ENCODE measurements around the gene OR51A7. TPM values are rescaled to one million over a fixed set of nuclear protein-coding genes. Genes with fewer than 3 reads are reported as not detected.

OR51A7 gene
- total and polyA plus RNA-seq, 9 of the 15 experiments (the other 6 are each of a cell fraction or from before 2014, with no cell fraction given) = not detected

DNA sequence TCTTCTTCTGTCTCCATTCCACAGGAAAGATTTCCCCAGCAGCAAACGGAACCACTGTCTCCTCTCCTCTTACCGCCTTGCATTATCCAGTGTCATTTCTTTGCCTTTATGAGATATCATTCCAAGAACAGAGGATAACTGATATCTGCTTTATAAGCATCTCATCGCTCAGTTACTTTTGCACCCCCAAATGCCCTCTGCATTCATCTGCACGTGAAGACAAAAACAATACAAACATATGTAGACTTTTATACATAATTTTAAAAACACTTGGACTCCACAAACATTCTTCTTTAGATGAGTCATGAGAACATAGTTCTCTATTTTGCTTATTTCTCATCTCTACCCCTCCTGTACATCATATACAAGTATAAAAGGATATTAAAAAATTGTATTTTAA is 22.4 kb upstream of the OR51A7 start:
- POLR2A ChIA-PET = interaction anchor here (1.1 kb wide), 1 partner anchor 8 kb away, joined by 3 read pairs; no protein-coding TSS in a partner anchor
- Histone ChIP-seq H3K4me1 (replicated peaks in 1 of 2; ENCODE audit: control insufficient read depth in 2 of 2, insufficient read depth in 2 of 2, low read length in 2 of 2) (peaks cover 4 to 14% of the 10 kb centered on the region in 2 experiments; a peak in 3 of 5 replicates), H3K9me3 (replicated peaks; ENCODE audit: control insufficient read depth, insufficient read depth, low read depth, low read length) (no peaks in the 10 kb centered on the region), H3K27ac (ENCODE audit: extremely low read depth, low read depth, low read length) (no peak overlapping the region), H3K27me3 (ENCODE audit: control insufficient read depth in 2 of 2, insufficient read depth in 2 of 2, low read length in 2 of 2) (no peaks in the 10 kb centered on the region), H2AFZ (ENCODE audit: low read depth, low read length) (no peak overlapping the region), H4K20me1 (replicated peaks; ENCODE audit: control insufficient read depth, insufficient read depth, low read length) (no peaks in the 10 kb centered on the region), H3K9me1 (ENCODE audit: control insufficient read depth, insufficient read depth, low read length) (no peaks in the 10 kb centered on the region), H3K9ac (ENCODE audit: insufficient read depth in 1 of 2, low read depth in 2 of 2, low read length in 2 of 2) (no peak overlapping the region), H3K4me3 (no peak overlapping the region), H3K4me2 (ENCODE audit: insufficient read depth, low read length) (no peak overlapping the region), H3K79me2 (ENCODE audit: control insufficient read depth, insufficient read depth, low read length) (no peaks in the 10 kb centered on the region), H3K36me3 (ENCODE audit: control insufficient read depth, insufficient read depth, low read length) (no peaks in the 10 kb centered on the region)
- 19% methylated on average over 4 of the region's 4 CpGs for WGBS (ENCODE audit: insufficient coverage, low coverage, missing lambda C conversion rate)
- intact Hi-C loops (cut with micrococcal nuclease) = no loop called here
- no peak for FAIRE-seq
- no peak for DNase-seq (ENCODE audit: extremely low read depth in 1 of 4, low spot score in 3 of 4)
- in situ Hi-C loops (cut with MboI) = no loop called here
- no TSS peak for BruUV-seq (replicated peaks)
- no peak for ATAC-seq
- CTCF ChIA-PET (ENCODE audit: low intra/inter-chr PET ratio) = interaction anchor here (0.6 kb wide), 1 partner anchor 257 kb away, joined by 3 read pairs; no protein-coding TSS in a partner anchor
- TF ChIP-seq, protein P1, sequence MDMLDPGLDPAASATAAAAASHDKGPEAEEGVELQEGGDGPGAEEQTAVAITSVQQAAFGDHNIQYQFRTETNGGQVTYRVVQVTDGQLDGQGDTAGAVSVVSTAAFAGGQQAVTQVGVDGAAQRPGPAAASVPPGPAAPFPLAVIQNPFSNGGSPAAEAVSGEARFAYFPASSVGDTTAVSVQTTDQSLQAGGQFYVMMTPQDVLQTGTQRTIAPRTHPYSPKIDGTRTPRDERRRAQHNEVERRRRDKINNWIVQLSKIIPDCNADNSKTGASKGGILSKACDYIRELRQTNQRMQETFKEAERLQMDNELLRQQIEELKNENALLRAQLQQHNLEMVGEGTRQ (CRISPR knock-in tag; IDR thresholded peaks at IDR 0.05) = no peak
- TF ChIP-seq NR2C1 (IDR thresholded peaks at IDR 0.05) = no peak
- 0 out of 2 replicates have a peak, but pooled peaks have one; percentile 18 for TF ChIP-seq NR2C1 (tag; IDR thresholded peaks at IDR 0.05)

DNA sequence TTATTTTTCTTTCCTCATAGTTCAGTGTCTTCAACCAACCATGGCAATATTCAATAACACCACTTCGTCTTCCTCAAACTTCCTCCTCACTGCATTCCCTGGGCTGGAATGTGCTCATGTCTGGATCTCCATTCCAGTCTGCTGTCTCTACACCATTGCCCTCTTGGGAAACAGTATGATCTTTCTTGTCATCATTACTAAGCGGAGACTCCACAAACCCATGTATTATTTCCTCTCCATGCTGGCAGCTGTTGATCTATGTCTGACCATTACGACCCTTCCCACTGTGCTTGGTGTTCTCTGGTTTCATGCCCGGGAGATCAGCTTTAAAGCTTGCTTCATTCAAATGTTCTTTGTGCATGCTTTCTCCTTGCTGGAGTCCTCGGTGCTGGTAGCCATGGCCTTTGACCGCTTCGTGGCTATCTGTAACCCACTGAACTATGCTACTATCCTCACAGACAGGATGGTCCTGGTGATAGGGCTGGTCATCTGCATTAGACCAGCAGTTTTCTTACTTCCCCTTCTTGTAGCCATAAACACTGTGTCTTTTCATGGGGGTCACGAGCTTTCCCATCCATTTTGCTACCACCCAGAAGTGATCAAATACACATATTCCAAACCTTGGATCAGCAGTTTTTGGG is 21.6 kb upstream of the OR51A7 start, which contains the start of gene OR51T1:
TSS of gene OR51T1 (plus strand) at position 41 of the 641 bp plus-strand sequence. CDS start at position 41, 0 bp downstream.
- WGBS (ENCODE audit: insufficient coverage, low coverage, missing lambda C conversion rate) = 3% methylated on average over 8 of the region's 8 CpGs
- POLR2A ChIA-PET = interaction anchor here (1.1 to 1.6 kb wide), 2 partner anchors 9 kb away, joined by 3 to 6 read pairs; no protein-coding TSS in a partner anchor
- TF ChIP-seq ZBED1 (IDR thresholded peaks at IDR 0.05) = no peak
- TF ChIP-seq NR2C1 (IDR thresholded peaks at IDR 0.05) = peak; percentile 29; the same call in 1 of the 2 replicates
- peak; percentile 56; the same call in 1 of the 2 replicates for TF ChIP-seq NR2C1 (tag; IDR thresholded peaks at IDR 0.05)
- TF ChIP-seq TBL1XR1 (IDR thresholded peaks at IDR 0.05; ENCODE audit: low read length in 2 of 2) = no peak
- no peak for TF ChIP-seq GABPA (tag; conservative IDR thresholded peaks at IDR 0.05; ENCODE audit: low read depth)
- TF ChIP-seq ARID1B (IDR thresholded peaks at IDR 0.05) = peak; percentile 79
- TF ChIP-seq ZNF445 (CRISPR knock-in tag; IDR thresholded peaks at IDR 0.05; ENCODE audit: low read depth) = no peak
- no peak for TF ChIP-seq ZNF3 (CRISPR knock-in tag; IDR thresholded peaks at IDR 0.05)
- TF ChIP-seq, protein P2, sequence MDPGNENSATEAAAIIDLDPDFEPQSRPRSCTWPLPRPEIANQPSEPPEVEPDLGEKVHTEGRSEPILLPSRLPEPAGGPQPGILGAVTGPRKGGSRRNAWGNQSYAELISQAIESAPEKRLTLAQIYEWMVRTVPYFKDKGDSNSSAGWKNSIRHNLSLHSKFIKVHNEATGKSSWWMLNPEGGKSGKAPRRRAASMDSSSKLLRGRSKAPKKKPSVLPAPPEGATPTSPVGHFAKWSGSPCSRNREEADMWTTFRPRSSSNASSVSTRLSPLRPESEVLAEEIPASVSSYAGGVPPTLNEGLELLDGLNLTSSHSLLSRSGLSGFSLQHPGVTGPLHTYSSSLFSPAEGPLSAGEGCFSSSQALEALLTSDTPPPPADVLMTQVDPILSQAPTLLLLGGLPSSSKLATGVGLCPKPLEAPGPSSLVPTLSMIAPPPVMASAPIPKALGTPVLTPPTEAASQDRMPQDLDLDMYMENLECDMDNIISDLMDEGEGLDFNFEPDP (CRISPR knock-in tag; IDR thresholded peaks at IDR 0.05) = no peak
- no peak for TF ChIP-seq SLC30A9 (CRISPR knock-in tag; IDR thresholded peaks at IDR 0.05)

More for the DNA sequence above, 21.6 kb upstream of the OR51A7 start, which contains the start of gene OR51T1:
- FAIRE-seq (peak; percentile 99), ATAC-seq (peak; percentile 92), DNase-seq (ENCODE audit: extremely low read depth in 1 of 4, low spot score in 3 of 4) (peak; percentile 32 to 66 (median 52))
- H3K27me3 ChIP-seq (ENCODE audit: control insufficient read depth in 2 of 2, insufficient read depth in 2 of 2, low read length in 2 of 2) = no peaks in the 10 kb centered on the region
- H3K9me3 ChIP-seq (replicated peaks; ENCODE audit: control insufficient read depth, insufficient read depth, low read depth, low read length) = no peaks in the 10 kb centered on the region
- no peak within 1 kb of the TSS for H3K4me3 ChIP-seq
- H3K36me3 ChIP-seq (ENCODE audit: control insufficient read depth, insufficient read depth, low read length) = no peaks in the 10 kb centered on the region
- in situ Hi-C loops (cut with MboI) = no loop called here
- H3K27ac ChIP-seq (ENCODE audit: extremely low read depth, low read depth, low read length) = peak within 1 kb of the TSS; percentile 62
- no peaks in the 10 kb centered on the region for H4K20me1 ChIP-seq (replicated peaks; ENCODE audit: control insufficient read depth, insufficient read depth, low read length)
- intact Hi-C loops (cut with micrococcal nuclease) = no loop called here
- peaks cover 4 to 14% of the 10 kb centered on the region in 2 experiments; a peak in 3 of 5 replicates for H3K4me1 ChIP-seq (replicated peaks in 1 of 2; ENCODE audit: control insufficient read depth in 2 of 2, insufficient read depth in 2 of 2, low read length in 2 of 2)
- no TSS peak for BruUV-seq (replicated peaks)
- peak within 1 kb of the TSS; percentile 60 for H2AFZ ChIP-seq (ENCODE audit: low read depth, low read length)
- H3K9me1 ChIP-seq (ENCODE audit: control insufficient read depth, insufficient read depth, low read length) = no peaks in the 10 kb centered on the region
- CTCF ChIA-PET (ENCODE audit: low intra/inter-chr PET ratio) = no interaction called here
- 0 out of 4 replicates have a peak within 1 kb of the TSS, but pooled peaks of 1 of the 2 experiments have one; percentile 24 for H3K9ac ChIP-seq (ENCODE audit: insufficient read depth in 1 of 2, low read depth in 2 of 2, low read length in 2 of 2)
- H3K79me2 ChIP-seq (ENCODE audit: control insufficient read depth, insufficient read depth, low read length) = no peaks in the 10 kb centered on the region
- peak within 1 kb of the TSS; percentile 74 for H3K4me2 ChIP-seq (ENCODE audit: insufficient read depth, low read length)

All from K562 (cell line).